Measurements from ENCODE around the gene MEI4. TPM values are rescaled to one million over a fixed set of nuclear protein-coding genes. Genes with fewer than 3 reads are reported as not detected.

Gene MEI4
- polyA plus RNA-seq, 4 donors = 0.01 to 0.09 TPM; not detected in 2

GRCh38 chr6:77837034-77837784 is 184.4 kb downstream of the MEI4 start:
- Histone ChIP-seq H3K27ac (ENCODE audit: low read depth in 1 of 3, low read length in 2 of 3) (no peak overlapping the region), H3K4me1 (ENCODE audit: control insufficient read depth in 3 of 3, insufficient read depth in 2 of 3, low read depth in 1 of 3, low read length in 2 of 3) (peaks cover 0 to 3% (median 0%) of the 10 kb centered on the region in 3 donors), H3K4me3 (ENCODE audit: low read depth in 1 of 3, low read length in 3 of 3) (no peak overlapping the region), H3K9me3 (ENCODE audit: control insufficient read depth in 2 of 2, insufficient read depth in 1 of 2, low read depth in 1 of 2, low read length in 1 of 2) (no peaks in the 10 kb centered on the region), H3K27me3 (ENCODE audit: control insufficient read depth in 3 of 3, insufficient read depth in 3 of 3, low read length in 3 of 3) (no peaks in the 10 kb centered on the region), H3K36me3 (ENCODE audit: control insufficient read depth in 3 of 3, insufficient read depth in 2 of 3, low read depth in 1 of 3, low read length in 3 of 3) (no peaks in the 10 kb centered on the region)
- 4 to 26% (median 23%) methylated on average over 3 of the region's 3 CpGs for WGBS, 3 donors
- FAIRE-seq = peak; percentile 80
- DNase-seq = peak in 1 of 2 donors; percentile 52

- Histone ChIP-seq H3K36me3 (ENCODE audit: control insufficient read depth in 3 of 3, insufficient read depth in 2 of 3, low read depth in 1 of 3, low read length in 3 of 3) (no peaks in the 10 kb centered on the region), H3K4me3 (ENCODE audit: low read depth in 1 of 3, low read length in 3 of 3) (no peak overlapping the region), H3K4me1 (ENCODE audit: control insufficient read depth in 3 of 3, insufficient read depth in 2 of 3, low read depth in 1 of 3, low read length in 2 of 3) (peaks cover 0 to 3% (median 0%) of the 10 kb centered on the region in 3 donors), H3K27me3 (ENCODE audit: control insufficient read depth in 3 of 3, insufficient read depth in 3 of 3, low read length in 3 of 3) (no peaks in the 10 kb centered on the region), H3K9me3 (ENCODE audit: control insufficient read depth in 2 of 2, insufficient read depth in 1 of 2, low read depth in 1 of 2, low read length in 1 of 2) (no peaks in the 10 kb centered on the region), H3K27ac (ENCODE audit: low read depth in 1 of 3, low read length in 2 of 3) (no peak overlapping the region)
- DNase-seq (no peak), FAIRE-seq (no peak)
- WGBS, 3 donors = 39 to 83% (median 52%) methylated on average over 2 of the region's 2 CpGs
Measured at GRCh38 chr6:77839292-77839691, 186.5 kb downstream of the MEI4 start.

- 68 to 77% (median 73%) methylated on average over 3 of the region's 3 CpGs for WGBS, 3 donors
- Histone ChIP-seq H3K27me3 (ENCODE audit: control insufficient read depth in 3 of 3, insufficient read depth in 3 of 3, low read length in 3 of 3) (no peaks in the 10 kb centered on the region), H3K27ac (ENCODE audit: low read depth in 1 of 3, low read length in 2 of 3) (no peak overlapping the region), H3K9me3 (ENCODE audit: control insufficient read depth in 2 of 2, insufficient read depth in 1 of 2, low read depth in 1 of 2, low read length in 1 of 2) (no peaks in the 10 kb centered on the region), H3K4me1 (ENCODE audit: control insufficient read depth in 3 of 3, insufficient read depth in 2 of 3, low read depth in 1 of 3, low read length in 2 of 3) (no peaks in the 10 kb centered on the region), H3K4me3 (ENCODE audit: low read depth in 1 of 3, low read length in 3 of 3) (no peak overlapping the region), H3K36me3 (ENCODE audit: control insufficient read depth in 3 of 3, insufficient read depth in 2 of 3, low read depth in 1 of 3, low read length in 3 of 3) (no peaks in the 10 kb centered on the region)
- DNase-seq (no peak), FAIRE-seq (no peak)
Measured at GRCh38 chr6:77844822-77845221, 192.0 kb downstream of the MEI4 start.

- Histone ChIP-seq H3K4me1 (ENCODE audit: control insufficient read depth in 3 of 3, insufficient read depth in 2 of 3, low read depth in 1 of 3, low read length in 2 of 3) (no peaks in the 10 kb centered on the region), H3K9me3 (ENCODE audit: control insufficient read depth in 2 of 2, insufficient read depth in 1 of 2, low read depth in 1 of 2, low read length in 1 of 2) (no peaks in the 10 kb centered on the region), H3K27ac (ENCODE audit: low read depth in 1 of 3, low read length in 2 of 3) (no peak overlapping the region), H3K27me3 (ENCODE audit: control insufficient read depth in 3 of 3, insufficient read depth in 3 of 3, low read length in 3 of 3) (no peaks in the 10 kb centered on the region), H3K36me3 (ENCODE audit: control insufficient read depth in 3 of 3, insufficient read depth in 2 of 3, low read depth in 1 of 3, low read length in 3 of 3) (no peaks in the 10 kb centered on the region), H3K4me3 (ENCODE audit: low read depth in 1 of 3, low read length in 3 of 3) (no peak overlapping the region)
- no peak for FAIRE-seq
- no peak for DNase-seq
Measured at GRCh38 chr6:77853401-77853800, 200.6 kb downstream of the MEI4 start.

- WGBS, 3 donors = 60 to 65% (median 61%) methylated on average over 5 of the region's 5 CpGs
- H3K9me3 ChIP-seq (ENCODE audit: control insufficient read depth in 2 of 2, insufficient read depth in 1 of 2, low read depth in 1 of 2, low read length in 1 of 2) = no peaks in the 10 kb centered on the region
- H3K36me3 ChIP-seq (ENCODE audit: control insufficient read depth in 3 of 3, insufficient read depth in 2 of 3, low read depth in 1 of 3, low read length in 3 of 3) = no peaks in the 10 kb centered on the region
- H3K4me1 ChIP-seq (ENCODE audit: control insufficient read depth in 3 of 3, insufficient read depth in 2 of 3, low read depth in 1 of 3, low read length in 2 of 3) = no peaks in the 10 kb centered on the region
- DNase-seq (no peak), FAIRE-seq (no peak)
- no peak overlapping the region for H3K4me3 ChIP-seq (ENCODE audit: low read depth in 1 of 3, low read length in 3 of 3)
- no peak overlapping the region for H3K27ac ChIP-seq (ENCODE audit: low read depth in 1 of 3, low read length in 2 of 3)
- no peaks in the 10 kb centered on the region for H3K27me3 ChIP-seq (ENCODE audit: control insufficient read depth in 3 of 3, insufficient read depth in 3 of 3, low read length in 3 of 3)
Measured at GRCh38 chr6:77856391-77856790, 203.6 kb downstream of the MEI4 start.

GRCh38 chr6:77857421-77857820 is 204.6 kb downstream of the MEI4 start:
- FAIRE-seq = no peak

GRCh38 chr6:77876300-77876699 is 223.5 kb downstream of the MEI4 start:
- WGBS, 3 donors = 85 to 95% (median 86%) methylated on average over 2 of the region's 2 CpGs
- Histone ChIP-seq H3K4me1 (ENCODE audit: control insufficient read depth in 3 of 3, insufficient read depth in 2 of 3, low read depth in 1 of 3, low read length in 2 of 3) (no peaks in the 10 kb centered on the region), H3K36me3 (ENCODE audit: control insufficient read depth in 3 of 3, insufficient read depth in 2 of 3, low read depth in 1 of 3, low read length in 3 of 3) (no peaks in the 10 kb centered on the region), H3K9me3 (ENCODE audit: control insufficient read depth in 2 of 2, insufficient read depth in 1 of 2, low read depth in 1 of 2, low read length in 1 of 2) (peaks cover 0 to 4% of the 10 kb centered on the region in 2 donors), H3K27me3 (ENCODE audit: control insufficient read depth in 3 of 3, insufficient read depth in 3 of 3, low read length in 3 of 3) (no peaks in the 10 kb centered on the region), H3K27ac (ENCODE audit: low read depth in 1 of 3, low read length in 2 of 3) (no peak overlapping the region), H3K4me3 (ENCODE audit: low read depth in 1 of 3, low read length in 3 of 3) (no peak overlapping the region)
- FAIRE-seq (no peak), DNase-seq (no peak)

More at GRCh38 chr6:77857421-77857820, 204.6 kb downstream of the MEI4 start:
- Histone ChIP-seq H3K4me3 (ENCODE audit: low read depth in 1 of 3, low read length in 3 of 3) (no peak overlapping the region), H3K27me3 (ENCODE audit: control insufficient read depth in 3 of 3, insufficient read depth in 3 of 3, low read length in 3 of 3) (no peaks in the 10 kb centered on the region), H3K36me3 (ENCODE audit: control insufficient read depth in 3 of 3, insufficient read depth in 2 of 3, low read depth in 1 of 3, low read length in 3 of 3) (no peaks in the 10 kb centered on the region), H3K27ac (ENCODE audit: low read depth in 1 of 3, low read length in 2 of 3) (no peak overlapping the region), H3K9me3 (ENCODE audit: control insufficient read depth in 2 of 2, insufficient read depth in 1 of 2, low read depth in 1 of 2, low read length in 1 of 2) (peaks cover 0 to 6% of the 10 kb centered on the region in 2 donors), H3K4me1 (ENCODE audit: control insufficient read depth in 3 of 3, insufficient read depth in 2 of 3, low read depth in 1 of 3, low read length in 2 of 3) (no peaks in the 10 kb centered on the region)
- no peak for DNase-seq

- no peaks in the 10 kb centered on the region for H3K27me3 ChIP-seq (ENCODE audit: control insufficient read depth in 3 of 3, insufficient read depth in 3 of 3, low read length in 3 of 3)
- no peak overlapping the region for H3K4me3 ChIP-seq (ENCODE audit: low read depth in 1 of 3, low read length in 3 of 3)
- FAIRE-seq (no peak), DNase-seq (no peak)
- H3K27ac ChIP-seq (ENCODE audit: low read depth in 1 of 3, low read length in 2 of 3) = no peak overlapping the region
- H3K9me3 ChIP-seq (ENCODE audit: control insufficient read depth in 2 of 2, insufficient read depth in 1 of 2, low read depth in 1 of 2, low read length in 1 of 2) = peaks cover 0 to 4% of the 10 kb centered on the region in 2 donors
- no peaks in the 10 kb centered on the region for H3K4me1 ChIP-seq (ENCODE audit: control insufficient read depth in 3 of 3, insufficient read depth in 2 of 3, low read depth in 1 of 3, low read length in 2 of 3)
- H3K36me3 ChIP-seq (ENCODE audit: control insufficient read depth in 3 of 3, insufficient read depth in 2 of 3, low read depth in 1 of 3, low read length in 3 of 3) = no peaks in the 10 kb centered on the region
- WGBS, 3 donors = 44 to 66% (median 58%) methylated on average over 2 of the region's 2 CpGs
Measured at GRCh38 chr6:77879527-77879926, 226.7 kb downstream of the MEI4 start.

- H3K4me1 ChIP-seq (ENCODE audit: control insufficient read depth in 3 of 3, insufficient read depth in 2 of 3, low read depth in 1 of 3, low read length in 2 of 3) = no peaks in the 10 kb centered on the region
- WGBS, 3 donors = 62 to 89% (median 78%) methylated on average over 2 of the region's 2 CpGs
Measured at GRCh38 chr6:77880501-77880900, 227.7 kb downstream of the MEI4 start.

More at GRCh38 chr6:77880501-77880900, 227.7 kb downstream of the MEI4 start:
- no peaks in the 10 kb centered on the region for H3K27me3 ChIP-seq (ENCODE audit: control insufficient read depth in 3 of 3, insufficient read depth in 3 of 3, low read length in 3 of 3)
- no peak overlapping the region for H3K4me3 ChIP-seq (ENCODE audit: low read depth in 1 of 3, low read length in 3 of 3)
- H3K36me3 ChIP-seq (ENCODE audit: control insufficient read depth in 3 of 3, insufficient read depth in 2 of 3, low read depth in 1 of 3, low read length in 3 of 3) = no peaks in the 10 kb centered on the region
- DNase-seq (no peak), FAIRE-seq (no peak)
- no peak overlapping the region for H3K27ac ChIP-seq (ENCODE audit: low read depth in 1 of 3, low read length in 2 of 3)
- H3K9me3 ChIP-seq (ENCODE audit: control insufficient read depth in 2 of 2, insufficient read depth in 1 of 2, low read depth in 1 of 2, low read length in 1 of 2) = peaks cover 0 to 4% of the 10 kb centered on the region in 2 donors
